H1 (cell line): ENCODE results near the gene AMER2.

Source experiments
- EZH2 ChIP-seq: fragments of 200-600 bp; sonication (generic); IDR thresholded peaks from 2 replicates; pipeline ENCODE4 v1.7.1; 2012; ENCODE audit warnings: low read depth, mild to moderate bottlenecking, moderate library complexity, low read length, inconsistent platforms; ENCODE audit not compliant: severe bottlenecking
- POLR2AphosphoS5 ChIP-seq: IDR thresholded peaks from 2 replicates; pipeline ENCODE4 v1.6.1; 2011; ENCODE audit warnings: low read depth, low read length

DNA sequence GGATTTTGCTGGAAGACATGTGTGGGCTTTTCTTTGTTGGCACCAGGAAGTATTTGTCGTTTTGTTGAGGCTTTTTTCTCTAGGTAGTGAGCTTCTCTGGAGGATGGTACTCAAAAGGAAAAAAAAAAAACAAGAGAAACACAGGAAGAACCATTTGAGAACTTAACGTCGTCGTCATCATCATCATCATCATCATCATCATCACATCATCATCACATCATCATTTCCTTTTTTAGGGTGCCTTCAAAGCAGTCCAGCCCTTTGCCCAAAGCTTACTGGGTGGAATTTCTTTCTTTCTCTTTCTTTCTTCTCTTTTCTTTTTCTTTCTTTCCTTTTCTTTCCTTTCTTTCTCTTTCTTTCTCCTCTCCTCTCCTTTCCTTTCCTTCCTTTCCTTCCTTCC is 2.2 kb upstream of the AMER2 start:
- TF ChIP-seq POLR2AphosphoS5, result no peak
- no peak for TF ChIP-seq EZH2
